HepG2 (cell line): ENCODE data around the gene TACO1. TPM values are rescaled to one million over a fixed set of nuclear protein-coding genes. Genes with fewer than 3 reads are reported as not detected.

ENCODE experiments used
- CHCHD3 ChIP-seq: sonication (generic); formaldehyde crosslinking; IDR thresholded peaks from 2 replicates; pipeline ENCODE4 v1.8.0; 2022; ENCODE audit warnings: mild to moderate bottlenecking, missing genetic modification reagents, moderate library complexity
- DR1 ChIP-seq: sonication (generic); formaldehyde crosslinking; IDR thresholded peaks from 2 replicates; pipeline ENCODE4 v1.8.0; 2021; ENCODE audit warnings: mild to moderate bottlenecking, missing genetic modification reagents, inconsistent platforms
- EED ChIP-seq: sonication (generic); formaldehyde crosslinking; IDR thresholded peaks from 2 replicates; pipeline ENCODE4 v1.5.0; 2020; ENCODE audit warnings: mild to moderate bottlenecking, missing genetic modification reagents
- ELK4 ChIP-seq: sonication (generic); formaldehyde crosslinking; IDR thresholded peaks from 2 replicates; pipeline ENCODE4 v1.9.0; 2021; ENCODE audit warnings: missing genetic modification reagents, borderline replicate concordance
- ESRRA ChIP-seq: sonication (generic); formaldehyde crosslinking; IDR thresholded peaks from 2 replicates; pipeline ENCODE4 v1.5.1; 2020; ENCODE audit warnings: mild to moderate bottlenecking, low read depth, missing genetic modification reagents
- HOXA7 ChIP-seq: sonication (generic); formaldehyde crosslinking; IDR thresholded peaks from 2 replicates; pipeline ENCODE4 v1.8.1; 2022; ENCODE audit warnings: mild to moderate bottlenecking, missing genetic modification reagents, moderate library complexity
- PHF5A ChIP-seq: IDR thresholded peaks from one replicate; pipeline ENCODE4 v1.6.1; 2018; ENCODE audit warnings: low read depth, missing genetic modification reagents; ENCODE audit not compliant: unreplicated experiment
- PPARG ChIP-seq: conservative IDR thresholded peaks from 2 replicates; pipeline ENCODE4 v1.6.1; 2016; ENCODE audit warnings: missing biosample characterization, missing genetic modification reagents
- TCF12 ChIP-seq, 2 experiments: fragments of 450-650 bp in 1 of 2; sonication (generic) in 1 of 2; formaldehyde crosslinking in 1 of 2; IDR thresholded peaks; 2 replicates each; pipeline versions ENCODE4 v1.6.1 to v1.8.0; 2017 to 2022; ENCODE audit warnings: antibody characterized with exemption in 1 of 2, mild to moderate bottlenecking in 1 of 2, missing genetic modification reagents in 1 of 2, moderate library complexity in 1 of 2
- ZNF121 ChIP-seq: sonication (generic); formaldehyde crosslinking; IDR thresholded peaks from 2 replicates; pipeline ENCODE4 v1.5.0; 2020; ENCODE audit warnings: mild to moderate bottlenecking, missing genetic modification reagents
- ZNF407 ChIP-seq: sonication (generic); formaldehyde crosslinking; IDR thresholded peaks from one replicate; pipeline ENCODE4 v1.5.1; 2020; ENCODE audit warnings: mild to moderate bottlenecking, missing genetic modification reagents; ENCODE audit errors: not compliant biosample characterization
- ZSCAN21 ChIP-seq: sonication (generic); formaldehyde crosslinking; IDR thresholded peaks from 2 replicates; pipeline ENCODE4 v1.8.0; 2022; ENCODE audit warnings: mild to moderate bottlenecking, missing genetic modification reagents, moderate library complexity, borderline replicate concordance
- polyA plus RNA-seq, 8 experiments: library from polyadenylated mRNA; depleted of rRNA in 3 of 8; stranded (reverse) in 7 of 8; unstranded in 1 of 8; fragments of >200 nt; fragmentation: Illumina TruSeq in 4 of 8; extraction: Trizol in 4 of 8; gene quantifications; 2 replicates each; pipeline versions ENCODE4 v1.2.1 to v1.2.3, GENCODE V29; 2011 to 2016; ENCODE audit warnings: low read depth in 4 of 8, missing spikeins in 1 of 8, mixed read lengths in 1 of 8; ENCODE audit not compliant: insufficient read depth in 1 of 8
- total RNA-seq, 5 experiments: library from RNA; depleted of rRNA; stranded (reverse); fragments of >200 nt; fragmentation: Illumina TruSeq; extraction: Trizol; gene quantifications; 2 replicates each; pipeline ENCODE4 v1.2.3, GENCODE V29; 2016; ENCODE audit warnings: low read depth in 1 of 5
- TF ChIP-seq, protein P1 (sequence below): IDR thresholded peaks from 2 replicates; pipeline ENCODE4 v1.6.1; 2016
- TF ChIP-seq, protein P2 (sequence below): sonication (generic); formaldehyde crosslinking; IDR thresholded peaks from 2 replicates; pipeline ENCODE4 v1.5.0; 2020; ENCODE audit warnings: missing genetic modification reagents

TACO1 gene
- total and polyA plus RNA-seq, 2 of the 13 experiments (the other 11 are each of a cell fraction or from before 2014, with no cell fraction given): 34.7 to 53.6 TPM

DNA sequence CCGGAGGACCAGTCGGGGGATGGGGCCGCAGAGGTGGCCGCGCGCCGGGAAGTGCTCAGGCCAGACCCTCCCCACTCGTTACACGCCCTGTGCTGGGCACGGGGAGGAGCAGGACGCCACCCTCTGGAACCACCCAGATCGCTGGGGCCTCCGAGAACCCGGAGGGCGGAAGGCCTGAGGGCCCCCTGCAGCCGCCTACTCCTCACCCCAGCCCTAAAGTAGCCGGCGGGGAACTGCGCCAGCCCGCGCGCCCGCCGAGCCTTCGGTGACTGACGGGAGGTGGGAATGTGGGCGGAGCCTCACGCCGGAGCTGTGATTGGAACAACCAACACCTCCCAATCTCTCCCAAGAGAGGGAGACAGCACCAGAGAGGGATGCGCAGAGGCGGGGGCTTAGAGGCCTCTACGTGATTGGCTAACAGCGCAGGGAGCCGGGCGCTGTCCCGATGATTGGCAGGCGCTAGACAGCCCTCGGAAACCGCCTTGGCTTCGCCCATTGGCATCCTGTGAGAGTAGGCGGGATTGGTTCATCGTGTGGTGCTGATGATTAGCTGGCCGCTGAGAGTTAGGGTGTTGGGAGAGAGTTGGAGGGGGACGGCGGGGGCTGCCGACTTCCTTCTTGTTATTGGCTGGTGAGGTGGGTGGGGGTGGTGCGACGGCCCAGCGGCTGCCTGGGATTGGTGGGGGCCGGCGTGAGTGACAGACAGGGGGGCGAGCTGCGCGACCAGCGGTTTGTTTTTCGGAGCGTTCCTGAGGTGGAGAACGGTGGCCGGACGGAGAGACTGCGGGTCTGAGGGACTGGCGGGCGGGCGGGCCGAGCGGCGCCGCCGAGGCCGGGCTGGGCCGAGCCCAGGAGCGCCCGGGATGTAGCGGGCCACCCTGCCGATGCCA, 21.2 kb downstream of the TACO1 start, which contains the start of gene MAP3K3 (continued):
- 0 out of 2 replicates have a peak, but pooled peaks have one; percentile 19 for TF ChIP-seq ELK4 (CRISPR knock-in tag)
- peak; percentile 93 for TF ChIP-seq ZNF407 (CRISPR knock-in tag)
- peak; percentile 81; the same call in 1 of the 2 replicates for TF ChIP-seq ESRRA (CRISPR knock-in tag)
- TF ChIP-seq ZSCAN21: 0 out of 2 replicates have a peak, but pooled peaks have one; percentile 73
- peak; percentile 87; the same call in 1 of the 2 replicates for TF ChIP-seq DR1 (CRISPR knock-in tag)
- no peak for TF ChIP-seq TCF12 (IDR thresholded peaks at IDR 0.05)
- TF ChIP-seq TCF12 (CRISPR knock-in tag; IDR thresholded peaks at IDR 0.05): 0 out of 2 replicates have a peak, but pooled peaks have one; percentile 62
- 0 out of 2 replicates have a peak, but pooled peaks have one; percentile 24 for TF ChIP-seq CHCHD3
- TF ChIP-seq EED (CRISPR knock-in tag): 0 out of 2 replicates have a peak, but pooled peaks have one; percentile 62
- TF ChIP-seq, protein P1, sequence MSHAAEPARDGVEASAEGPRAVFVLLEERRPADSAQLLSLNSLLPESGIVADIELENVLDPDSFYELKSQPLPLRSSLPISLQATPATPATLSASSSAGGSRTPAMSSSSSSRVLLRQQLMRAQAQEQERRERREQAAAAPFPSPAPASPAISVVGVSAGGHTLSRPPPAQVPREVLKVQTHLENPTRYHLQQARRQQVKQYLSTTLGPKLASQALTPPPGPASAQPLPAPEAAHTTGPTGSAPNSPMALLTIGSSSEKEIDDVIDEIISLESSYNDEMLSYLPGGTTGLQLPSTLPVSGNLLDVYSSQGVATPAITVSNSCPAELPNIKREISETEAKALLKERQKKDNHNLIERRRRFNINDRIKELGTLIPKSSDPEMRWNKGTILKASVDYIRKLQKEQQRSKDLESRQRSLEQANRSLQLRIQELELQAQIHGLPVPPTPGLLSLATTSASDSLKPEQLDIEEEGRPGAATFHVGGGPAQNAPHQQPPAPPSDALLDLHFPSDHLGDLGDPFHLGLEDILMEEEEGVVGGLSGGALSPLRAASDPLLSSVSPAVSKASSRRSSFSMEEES (CRISPR knock-in tag): no peak
- TF ChIP-seq, protein P2, sequence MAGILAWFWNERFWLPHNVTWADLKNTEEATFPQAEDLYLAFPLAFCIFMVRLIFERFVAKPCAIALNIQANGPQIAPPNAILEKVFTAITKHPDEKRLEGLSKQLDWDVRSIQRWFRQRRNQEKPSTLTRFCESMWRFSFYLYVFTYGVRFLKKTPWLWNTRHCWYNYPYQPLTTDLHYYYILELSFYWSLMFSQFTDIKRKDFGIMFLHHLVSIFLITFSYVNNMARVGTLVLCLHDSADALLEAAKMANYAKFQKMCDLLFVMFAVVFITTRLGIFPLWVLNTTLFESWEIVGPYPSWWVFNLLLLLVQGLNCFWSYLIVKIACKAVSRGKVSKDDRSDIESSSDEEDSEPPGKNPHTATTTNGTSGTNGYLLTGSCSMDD (CRISPR knock-in tag): peak; percentile 63; the same call in 1 of the 2 replicates
- TF ChIP-seq ZNF121 (CRISPR knock-in tag): peak; percentile 17; the same call in 1 of the 2 replicates
- 0 out of 2 replicates have a peak, but pooled peaks have one; percentile 14 for TF ChIP-seq PPARG (CRISPR knock-in tag)
- TF ChIP-seq HOXA7 (CRISPR knock-in tag): no peak
- peak; percentile 52 for TF ChIP-seq PHF5A (CRISPR knock-in tag)
